H1 (cell line): ENCODE results near the gene KCP. TPM values are rescaled to one million over a fixed set of nuclear protein-coding genes. Genes with fewer than 3 reads are reported as not detected.

Source experiments
- CTCF ChIA-PET: fragments of 300-600 bp; sonication (Branson Sonifier 250); formaldehyde crosslinking; loops from one replicate; lab custom pipeline; 2021; ENCODE audit not compliant: partially characterized antibody; lab: Charles Lee
- POLR2A ChIA-PET: fragments of 300-600 bp; sonication (Branson Sonifier 250); formaldehyde crosslinking; loops from one replicate; lab custom pipeline; 2021; ENCODE audit warnings: inconsistent platforms; ENCODE audit not compliant: partially characterized antibody; lab: Charles Lee
- DNase-seq, 2 experiments: peaks; one replicate each; pipeline versions ENCODE4 v3.0.0 to v3.0.0-alpha.2; 2010 to 2022; ENCODE audit warnings: low spot score in 2 of 2, low read depth in 1 of 2, mixed read lengths in 1 of 2
- FAIRE-seq: peaks from 2 replicates; lab custom pipeline; 2011; peaks lifted over from hg19 to GRCh38; lab: Jason Lieb, UNC
- H2AFZ ChIP-seq: 2 replicates; pipeline ENCODE4 v1.8.1; 2012; ENCODE audit warnings: low read length, inconsistent platforms
- H2AK5ac ChIP-seq: 2 replicates; pipeline ENCODE4 v1.6.1; 2013; ENCODE audit warnings: low read depth, low read length
- H2BK120ac ChIP-seq: replicated peaks from 2 replicates; pipeline ENCODE3; 2013; ENCODE audit warnings: low read depth, low read length, inconsistent platforms
- H2BK12ac ChIP-seq: 2 replicates; pipeline ENCODE4 v1.6.1; 2013; ENCODE audit warnings: low read depth, low read length
- H2BK15ac ChIP-seq: 2 replicates; pipeline ENCODE4 v1.6.1; 2013; ENCODE audit warnings: low read length
- H2BK20ac ChIP-seq: 2 replicates; pipeline ENCODE4 v1.6.1; 2013; ENCODE audit warnings: low read length
- H2BK5ac ChIP-seq: 2 replicates; pipeline ENCODE4 v1.6.1; 2013; ENCODE audit warnings: low read depth, low read length
- H3K14ac ChIP-seq: 2 replicates; pipeline ENCODE4 v1.6.1; 2013; ENCODE audit warnings: inconsistent platforms; ENCODE audit not compliant: insufficient read length
- H3K18ac ChIP-seq: 2 replicates; pipeline ENCODE4 v1.6.1; 2013; ENCODE audit warnings: low read length; ENCODE audit errors: extremely low read depth
- H3K23ac ChIP-seq: 2 replicates; pipeline ENCODE4 v1.6.1; 2013; ENCODE audit warnings: inconsistent platforms; ENCODE audit not compliant: insufficient read length
- H3K23me2 ChIP-seq: 2 replicates; pipeline ENCODE4 v1.6.1; 2013; ENCODE audit warnings: low read depth, low read length
- H3K27ac ChIP-seq: 2 replicates; pipeline ENCODE4 v1.6.1; 2011; ENCODE audit warnings: low read depth, low read length, inconsistent platforms
- H3K27me3 ChIP-seq, 4 experiments: replicated peaks in 1 of 4; 1 replicate in 1 of 4; 2 replicates in 3 of 4; pipeline versions ENCODE4 v1.6.1 to v1.8.1; 2011 to 2013; ENCODE audit warnings: low read length in 3 of 4, mild to moderate bottlenecking in 3 of 4, inconsistent platforms in 2 of 4, mixed read lengths in 2 of 4, moderate library complexity in 1 of 4; ENCODE audit not compliant: control insufficient read depth in 3 of 4, insufficient read depth in 3 of 4; ENCODE audit errors: extremely low read depth in 1 of 4
- H3K36me3 ChIP-seq, 4 experiments: 2 replicates each; pipeline versions ENCODE4 v1.6.1 to v1.8.1; 2011 to 2013; ENCODE audit warnings: mild to moderate bottlenecking in 4 of 4, low read length in 3 of 4, moderate library complexity in 2 of 4, control low read depth in 1 of 4, inconsistent platforms in 1 of 4; ENCODE audit not compliant: insufficient read depth in 4 of 4, control insufficient read depth in 2 of 4
- H3K4ac ChIP-seq: replicated peaks from 2 replicates; pipeline ENCODE3; 2013; ENCODE audit warnings: low read length, low read depth, mixed read lengths, inconsistent platforms; ENCODE audit not compliant: insufficient read length
- H3K4me1 ChIP-seq, 4 experiments: replicated peaks in 1 of 4; 1 replicate in 1 of 4; 2 replicates in 3 of 4; pipeline versions ENCODE4 v1.6.1 to v1.8.1; 2011 to 2013; ENCODE audit warnings: low read length in 3 of 4, inconsistent platforms in 2 of 4, mixed read lengths in 1 of 4; ENCODE audit not compliant: insufficient read depth in 4 of 4, control insufficient read depth in 3 of 4
- H3K4me2 ChIP-seq, 2 experiments: 2 replicates each; pipeline versions ENCODE4 v1.6.1 to v1.8.1; 2011 to 2013; ENCODE audit warnings: low read depth in 2 of 2, low read length in 2 of 2, control low read depth in 1 of 2, inconsistent platforms in 1 of 2, mild to moderate bottlenecking in 1 of 2; ENCODE audit not compliant: insufficient read depth in 1 of 2
- H3K4me3 ChIP-seq, 4 experiments: fragments of 200-600, 300-600 bp in 1 of 4; sonication (generic), shearing (Covaris generic), sonication (Bioruptor Twin) in 1 of 4; 2 replicates each; pipeline versions ENCODE4 v1.5.1 to v1.8.1; 2011 to 2016; ENCODE audit warnings: low read length in 4 of 4, low read depth in 3 of 4, control low read depth in 2 of 4, inconsistent platforms in 2 of 4, mild to moderate bottlenecking in 2 of 4, mixed read lengths in 1 of 4, moderate library complexity in 1 of 4; ENCODE audit not compliant: insufficient read depth in 2 of 4; ENCODE audit errors: extremely low read depth in 1 of 4
- H3K56ac ChIP-seq: replicated peaks from 2 replicates; pipeline ENCODE3; 2013; ENCODE audit warnings: low read depth, mild to moderate bottlenecking, mixed read lengths, low read length, inconsistent platforms; ENCODE audit not compliant: insufficient read length
- H3K79me1 ChIP-seq: 2 replicates; pipeline ENCODE4 v1.6.1; 2013; ENCODE audit warnings: low read depth, low read length, control low read depth
- H3K79me2 ChIP-seq, 2 experiments: 2 replicates each; pipeline versions ENCODE4 v1.6.1 to v1.8.1; 2012 to 2013; ENCODE audit warnings: low read length in 2 of 2, mild to moderate bottlenecking in 2 of 2, inconsistent platforms in 1 of 2; ENCODE audit not compliant: insufficient read depth in 2 of 2, control insufficient read depth in 1 of 2
- H3K9ac ChIP-seq, 4 experiments: replicated peaks in 1 of 4; 1 replicate in 1 of 4; 2 replicates in 3 of 4; pipeline versions ENCODE4 v1.6.1 to v1.8.1; 2011 to 2013; ENCODE audit warnings: low read depth in 3 of 4, low read length in 3 of 4, control low read depth in 2 of 4, mild to moderate bottlenecking in 2 of 4, moderate library complexity in 2 of 4, inconsistent platforms in 1 of 4; ENCODE audit errors: extremely low read depth in 1 of 4
- H3K9me3 ChIP-seq, 2 experiments: 2 replicates each; pipeline versions ENCODE4 v1.6.1 to v1.8.1; 2012 to 2013; ENCODE audit warnings: mild to moderate bottlenecking in 2 of 2, moderate library complexity in 2 of 2, control low read depth in 1 of 2, inconsistent platforms in 1 of 2, low read depth in 1 of 2, low read length in 1 of 2, mixed read lengths in 1 of 2; ENCODE audit not compliant: insufficient read depth in 2 of 2
- H4K20me1 ChIP-seq, 2 experiments: replicated peaks in 1 of 2; 2 replicates each; pipeline versions ENCODE3 to v1.8.1; 2011 to 2013; ENCODE audit warnings: inconsistent platforms in 2 of 2, low read length in 2 of 2, mild to moderate bottlenecking in 1 of 2; ENCODE audit not compliant: insufficient read depth in 2 of 2, control insufficient read depth in 1 of 2
- H4K5ac ChIP-seq: 2 replicates; pipeline ENCODE4 v1.6.1; 2013; ENCODE audit warnings: low read length, low read depth, mixed read lengths, inconsistent platforms; ENCODE audit not compliant: insufficient read length
- H4K8ac ChIP-seq: 2 replicates; pipeline ENCODE4 v1.8.0; 2013; ENCODE audit warnings: mild to moderate bottlenecking, moderate library complexity, low read length, inconsistent platforms; ENCODE audit not compliant: insufficient read depth; ENCODE audit errors: extremely low read depth
- H4K91ac ChIP-seq: replicated peaks from 2 replicates; pipeline ENCODE3; 2013; ENCODE audit warnings: low read length, mixed read lengths, inconsistent platforms; ENCODE audit not compliant: insufficient read length
- BRCA1 ChIP-seq: IDR thresholded peaks from 2 replicates; pipeline ENCODE4 v1.6.1; 2012; ENCODE audit warnings: low read depth, low read length, improper control_type of control experiment
- CTCF ChIP-seq, 3 experiments: IDR thresholded peaks; 1 replicate in 2 of 3; 2 replicates in 1 of 3; pipeline versions ENCODE4 v1.5.1 to v1.6.1; 2011; ENCODE audit warnings: low read length in 3 of 3, mild to moderate bottlenecking in 3 of 3, inconsistent platforms in 2 of 3, low read depth in 1 of 3, moderate library complexity in 1 of 3; ENCODE audit not compliant: insufficient read depth in 1 of 3; ENCODE audit errors: control extremely low read depth in 1 of 3
- GTF2F1 ChIP-seq: IDR thresholded peaks from 2 replicates; pipeline ENCODE4 v1.6.1; 2012; ENCODE audit warnings: low read depth, low read length, improper control_type of control experiment, borderline replicate concordance
- NANOG ChIP-seq: IDR thresholded peaks from 2 replicates; pipeline ENCODE4 v1.6.1; 2011; ENCODE audit warnings: low read length, low read depth, mild to moderate bottlenecking, inconsistent platforms; ENCODE audit not compliant: insufficient read depth, poor library complexity, severe bottlenecking
- POLR2A ChIP-seq, 2 experiments: IDR thresholded peaks; 1 replicate in 1 of 2; 2 replicates in 1 of 2; pipeline ENCODE4 v1.6.1; 2011; ENCODE audit warnings: low read depth in 2 of 2, low read length in 2 of 2, mild to moderate bottlenecking in 2 of 2; ENCODE audit errors: control extremely low read depth in 1 of 2
- POU5F1 ChIP-seq: IDR thresholded peaks from 2 replicates; pipeline ENCODE4 v1.6.1; 2011; ENCODE audit warnings: low read depth, mild to moderate bottlenecking, low read length, moderate library complexity
- SIRT6 ChIP-seq: IDR thresholded peaks from one replicate; pipeline ENCODE4 v1.7.1; 2012; ENCODE audit warnings: low read length, inconsistent platforms
- SP1 ChIP-seq: IDR thresholded peaks from 2 replicates; pipeline ENCODE4 v1.6.1; 2011; ENCODE audit warnings: low read depth, low read length
- TCF12 ChIP-seq: IDR thresholded peaks from 2 replicates; pipeline ENCODE4 v1.6.1; 2011; ENCODE audit warnings: low read depth, mild to moderate bottlenecking, low read length
- WGBS, 2 experiments: shearing (Covaris generic) in 1 of 2; methylation state at CpG; one replicate each; pipeline versions ENCODE4 v1.1.6 to v1.1.7; 2013 to 2015; ENCODE audit warnings: low lambda C conversion rate in 2 of 2, mixed read lengths in 2 of 2, inconsistent platforms in 1 of 2, low coverage in 1 of 2, missing lambda C conversion rate in 1 of 2; ENCODE audit not compliant: insufficient replicate concordance in 2 of 2, insufficient coverage in 1 of 2, insufficient read length in 1 of 2; ENCODE audit errors: extremely low coverage in 1 of 2, missing lambda C conversion rate in 1 of 2; 5-methylcytosine and 5-hydroxymethylcytosine counted together
- polyA plus RNA-seq, 7 experiments: library from polyadenylated mRNA; depleted of rRNA in 3 of 7; stranded (reverse) in 5 of 7; unstranded in 2 of 7; fragments of >200 nt in 5 of 7; fragments of 200-250 nt in 2 of 7; gene quantifications; 1 replicate in 5 of 7; 2 replicates in 1 of 7; 4 replicates in 1 of 7; pipeline versions ENCODE4 v1.2.1 to v1.2.3, GENCODE V29; 2011 to 2013; ENCODE audit warnings: missing spikeins in 2 of 7, mixed read lengths in 2 of 7
- total RNA-seq: library from RNA; stranded (reverse); fragmentation: NEBNext Ultra II Directional; extraction: Animal tissue kit (Norgen Biotek cat#: 25700); gene quantifications from 2 replicates; pipeline ENCODE4 v1.2.1, GENCODE V29; 2021

The KCP gene
- total and polyA plus RNA-seq, 2 of the 8 experiments (the other 6 are each of a cell fraction or from before 2014, with no cell fraction given), result 1.3 to 2.0 TPM

GRCh38 chr7:128935342-128935730, 24.8 kb upstream of the KCP start:
- no peak overlapping the region for H3K4me2 ChIP-seq
- H2BK20ac ChIP-seq, result no peak overlapping the region; the same call in 1 of the 2 replicates
- ChIA-PET CTCF (interaction anchor here (0.6 kb wide), 1 partner anchor 71 kb away, joined by 3 read pairs; no protein-coding TSS in a partner anchor), POLR2A (no interaction called here)
- no peaks in the 10 kb centered on the region for H3K36me3 ChIP-seq
- H3K9ac ChIP-seq, result no peak overlapping the region
- H2BK5ac ChIP-seq, result no peak overlapping the region
- no peak overlapping the region for H2BK120ac ChIP-seq
- H3K79me2 ChIP-seq, result no peaks in the 10 kb centered on the region
- H3K23me2 ChIP-seq, result peaks cover 14% of the 10 kb centered on the region; the same call in 1 of the 2 replicates
- no peak overlapping the region for H3K56ac ChIP-seq
- H4K20me1 ChIP-seq, result peaks cover 0 to 3% of the 10 kb centered on the region in 2 experiments
- no peak overlapping the region for H3K27ac ChIP-seq
- no peaks in the 10 kb centered on the region for H3K9me3 ChIP-seq
- H4K8ac ChIP-seq, result no peak overlapping the region
- no peak overlapping the region for H2AK5ac ChIP-seq
- H3K79me1 ChIP-seq, result no peaks in the 10 kb centered on the region
- H3K4ac ChIP-seq, result no peak overlapping the region
- H2BK12ac ChIP-seq, result no peak overlapping the region
- H3K14ac ChIP-seq, result no peak overlapping the region
- peaks cover 24 to 52% (median 37%) of the 10 kb centered on the region in 4 experiments for H3K27me3 ChIP-seq
- H2BK15ac ChIP-seq, result no peak overlapping the region; the same call in 1 of the 2 replicates
- no peak overlapping the region for H3K23ac ChIP-seq
- no peak overlapping the region for H2AFZ ChIP-seq
- H3K4me3 ChIP-seq, result no peak overlapping the region
- FAIRE-seq (no peak), DNase-seq (no peak)
- no peak overlapping the region for H3K18ac ChIP-seq
- H4K91ac ChIP-seq, result no peak overlapping the region
- WGBS, 2 experiments, result 84% methylated on average over 6 of the region's 6 CpGs; no CpG with 5 or more reads in 1 of the 2 experiments
- peaks cover 0 to 7% (median 3%) of the 10 kb centered on the region in 4 experiments; a peak in 3 of 7 replicates for H3K4me1 ChIP-seq
- H4K5ac ChIP-seq, result no peak overlapping the region
- TF ChIP-seq GTF2F1, result no peak
- TF ChIP-seq SP1, result no peak
- no peak for TF ChIP-seq POU5F1
- no peak for TF ChIP-seq NANOG
- TF ChIP-seq POLR2A (IDR thresholded peaks at IDR 0.05; ENCODE audit: control extremely low read depth in 1 of 2, low read depth in 2 of 2, low read length in 2 of 2), result no peak
- no peak for TF ChIP-seq TCF12
- TF ChIP-seq SIRT6, result no peak
- TF ChIP-seq BRCA1, result no peak
- TF ChIP-seq CTCF (IDR thresholded peaks at IDR 0.05; ENCODE audit: control extremely low read depth in 1 of 3, insufficient read depth in 1 of 3, low read depth in 1 of 3, low read length in 3 of 3), result no peak
